HG03139 (cell line): ENCODE results near the gene YIF1A.
A peak's percentile ranks its signal among the peaks of the same experiment; 100 is the strongest.
"Not testable (repeated sequence)": the region's sequence is repeated elsewhere in the genome, so short reads cannot be mapped to it uniquely, and the experiment has no call there.

Experiments
- ATAC-seq: cut with Tn5 transposase; IDR thresholded peaks from one replicate; pipeline ENCODE4 v1.9.1; 2021; ENCODE audit not compliant: unreplicated experiment

YIF1A gene

GRCh38 chr11:66326261-66327111, 37.5 kb upstream of the YIF1A start:
- ATAC-seq = no peak

- ATAC-seq = no peak
Observed at GRCh38 chr11:66325263-66325671, 36.3 kb upstream of the YIF1A start.

GRCh38 chr11:66324664-66325063, 35.7 kb upstream of the YIF1A start:
- ATAC-seq = no peak

GRCh38 chr11:66323684-66324083, 34.7 kb upstream of the YIF1A start:
- no peak for ATAC-seq

- no peak for ATAC-seq
Observed at GRCh38 chr11:66322732-66323427, 33.9 kb upstream of the YIF1A start.

GRCh38 chr11:66321606-66322005, 32.7 kb upstream of the YIF1A start:
- ATAC-seq = no peak

GRCh38 chr11:66320748-66321147, 31.8 kb upstream of the YIF1A start:
- ATAC-seq = not testable (repeated sequence)

- not testable (repeated sequence) for ATAC-seq
Observed at GRCh38 chr11:66320289-66320688, 31.3 kb upstream of the YIF1A start.

- no peak for ATAC-seq
Observed at GRCh38 chr11:66318600-66318970, 29.6 kb upstream of the YIF1A start.

- ATAC-seq = no peak
Observed at GRCh38 chr11:66317723-66318599, 29.0 kb upstream of the YIF1A start.

GRCh38 chr11:66317322-66317722, 28.4 kb upstream of the YIF1A start:
- no peak for ATAC-seq

GRCh38 chr11:66316849-66317251, 27.9 kb upstream of the YIF1A start, which contains the start of gene CD248:
CD248 (minus strand) TSS chr11:66317044; CDS start chr11:66317027, 17 bp downstream.
- no peak for ATAC-seq

GRCh38 chr11:66315921-66316811, 27.2 kb upstream of the YIF1A start:
- ATAC-seq = no peak

GRCh38 chr11:66315498-66315885, 26.5 kb upstream of the YIF1A start:
- ATAC-seq = no peak

GRCh38 chr11:66314561-66315497, 25.9 kb upstream of the YIF1A start:
- ATAC-seq = no peak

- ATAC-seq = no peak
Observed at GRCh38 chr11:66314186-66314501, 25.2 kb upstream of the YIF1A start.

GRCh38 chr11:66313321-66314185, 24.6 kb upstream of the YIF1A start:
- no peak for ATAC-seq

GRCh38 chr11:66312549-66313320, 23.8 kb upstream of the YIF1A start:
- peak; percentile 59 for ATAC-seq
